HEK293T (cell line): Measurements from ENCODE around the gene ENTPD1.
"Not testable (repeated sequence)": the region's sequence is repeated elsewhere in the genome, so short reads cannot be mapped to it uniquely, and the experiment has no call there.

ENCODE experiments used
- BHLHE40 ChIP-seq: fragments of 450-650 bp; IDR thresholded peaks from 2 replicates; pipeline ENCODE4 v1.6.1; 2016; ENCODE audit warnings: mild to moderate bottlenecking, moderate library complexity, borderline replicate concordance
- CTBP1 ChIP-seq: fragments of 450-650 bp; IDR thresholded peaks from 2 replicates; pipeline ENCODE4 v1.6.1; 2016; ENCODE audit warnings: borderline replicate concordance
- ELF4 ChIP-seq: fragments of 450-650 bp; IDR thresholded peaks from 2 replicates; pipeline ENCODE4 v1.6.1; 2017; ENCODE audit warnings: antibody characterized with exemption
- FOXA1 ChIP-seq: fragments of 450-650 bp; IDR thresholded peaks from 2 replicates; pipeline ENCODE4 v1.6.1; 2016; ENCODE audit warnings: mild to moderate bottlenecking
- FOXK2 ChIP-seq: fragments of 450-650 bp; IDR thresholded peaks from 2 replicates; pipeline ENCODE4 v1.6.1; 2016; ENCODE audit warnings: mild to moderate bottlenecking
- FOXM1 ChIP-seq: fragments of 450-650 bp; IDR thresholded peaks from 2 replicates; pipeline ENCODE4 v1.6.1; 2017; ENCODE audit warnings: mild to moderate bottlenecking, borderline replicate concordance
- HDGF ChIP-seq: fragments of 450-650 bp; IDR thresholded peaks from 2 replicates; pipeline ENCODE4 v1.6.1; 2017; ENCODE audit warnings: antibody characterized with exemption, borderline replicate concordance
- LEF1 ChIP-seq: fragments of 450-650 bp; IDR thresholded peaks from 2 replicates; pipeline ENCODE4 v1.6.1; 2017; ENCODE audit warnings: mild to moderate bottlenecking, borderline replicate concordance
- NFRKB ChIP-seq: fragments of 450-650 bp; IDR thresholded peaks from 2 replicates; pipeline ENCODE4 v1.6.1; 2016; ENCODE audit warnings: mild to moderate bottlenecking, moderate library complexity
- SP1 ChIP-seq: fragments of 450-650 bp; IDR thresholded peaks from 2 replicates; pipeline ENCODE4 v1.6.1; 2017
- SUZ12 ChIP-seq: fragments of 450-650 bp; IDR thresholded peaks from 2 replicates; pipeline ENCODE4 v1.6.1; 2016; ENCODE audit warnings: mild to moderate bottlenecking

- not testable (repeated sequence) for TF ChIP-seq SUZ12, BHLHE40, FOXM1, FOXA1, HDGF, SP1, NFRKB, FOXK2, CTBP1, LEF1, ELF4
These were observed 50.9 kb downstream of the ENTPD1 start for GRCh38 chr10:95806687-95807380.
